Thyroid gland (tissue), 4 donors: ENCODE measurements around the gene SLC17A7. TPM values are rescaled to one million over a fixed set of nuclear protein-coding genes. Genes with fewer than 3 reads are reported as not detected.

Experiments
- DNase-seq, 2 donors: peaks; one replicate each; pipeline ENCODE4 v3.0.0-alpha.2; 2019
- H3K27ac ChIP-seq, 3 donors: fragments of 200-600 bp; sonication (generic); 1 replicate in 2 of 3; 2 replicates in 1 of 3; pipeline ENCODE4 v1.5.1; 2016 to 2019; ENCODE audit warnings: mild to moderate bottlenecking in 1 of 3, moderate library complexity in 1 of 3
- H3K27me3 ChIP-seq: fragments of 200-600 bp; sonication (generic); one replicate; pipeline ENCODE4 v1.5.1; 2019
- H3K36me3 ChIP-seq, 2 donors: fragments of 200-600 bp; sonication (generic); one replicate each; pipeline ENCODE4 v1.5.1; 2016 to 2019
- H3K4me1 ChIP-seq, 2 donors: fragments of 200-600 bp; sonication (generic); one replicate each; pipeline ENCODE4 v1.5.1; 2017 to 2019
- H3K4me3 ChIP-seq, 3 donors: fragments of 200-600 bp; sonication (generic); replicated peaks in 1 of 3; 1 replicate in 2 of 3; 2 replicates in 1 of 3; pipeline ENCODE4 v1.5.1; 2016; ENCODE audit warnings: mild to moderate bottlenecking in 1 of 3
- H3K9me3 ChIP-seq: fragments of 200-600 bp; sonication (generic); one replicate; pipeline ENCODE4 v1.5.1; 2017
- CTCF ChIP-seq, 6 experiments: fragments of 200-600 bp in 3 of 6; fragments of 450-650 bp in 3 of 6; sonication (generic) in 3 of 6; IDR thresholded peaks; one replicate each; pipeline ENCODE4 v1.5.1; 2016 to 2019; ENCODE audit warnings: antibody characterized with exemption in 6 of 6, mild to moderate bottlenecking in 2 of 6, inconsistent platforms in 1 of 6, moderate library complexity in 1 of 6
- POLR2A ChIP-seq, 2 donors: fragments of 450-650 bp; IDR thresholded peaks; one replicate each; pipeline ENCODE4 v1.6.1; 2017; ENCODE audit warnings: antibody characterized with exemption in 2 of 2, mild to moderate bottlenecking in 2 of 2, moderate library complexity in 1 of 2
- WGBS, 2 donors: methylation state at CpG; one replicate each; pipeline ENCODE4 v1.1.5; 2017; 5-methylcytosine and 5-hydroxymethylcytosine counted together
- intact Hi-C: fragments of 100-400 bp; cut with DNase I; formaldehyde crosslinking; loops from one replicate; pipeline ENCODE4 v1.15.1; 2023
- total RNA-seq, 4 donors: library from RNA; depleted of rRNA; stranded (reverse); fragments of >200 nt; gene quantifications; one replicate each; pipeline ENCODE4 v1.2.3, GENCODE V29; 2016

Gene SLC17A7
- total RNA-seq, 4 donors from 2014 or later = 0.73 to 1.5 (median 1.3) TPM

- 1 to 2% methylated on average over 31 to 41 of the region's 42 CpGs for WGBS, 2 donors
- peak within 1 kb of the TSS; percentile 67 to 92 (median 85) for H3K4me3 ChIP-seq
- no peaks in the 10 kb centered on the region for H3K9me3 ChIP-seq
- intact Hi-C loops = no loop called here
- H3K27me3 ChIP-seq = no peaks in the 10 kb centered on the region
- H3K27ac ChIP-seq = peak within 1 kb of the TSS; percentile 82 to 97 (median 91)
- peaks cover 5 to 13% of the 10 kb centered on the region in 2 donors for H3K4me1 ChIP-seq
- TF ChIP-seq POLR2A (IDR thresholded peaks at IDR 0.05) = peak in 1 of 2 donors; percentile 70
- peak in 2 of 6 experiments; percentile 30 for TF ChIP-seq CTCF (IDR thresholded peaks at IDR 0.05)
- H3K36me3 ChIP-seq = peaks cover 0 to 5% of the 10 kb centered on the region in 2 donors
- peak; percentile 99 for DNase-seq
These were observed 10.3 kb upstream of the SLC17A7 start, which contains the start of gene PIH1D1 for GRCh38 chr19:49451430-49452181. Gene PIH1D1, minus strand, starts transcription at chr19:49451814. Its CDS starts 240 bp downstream, at chr19:49451574.

DNA sequence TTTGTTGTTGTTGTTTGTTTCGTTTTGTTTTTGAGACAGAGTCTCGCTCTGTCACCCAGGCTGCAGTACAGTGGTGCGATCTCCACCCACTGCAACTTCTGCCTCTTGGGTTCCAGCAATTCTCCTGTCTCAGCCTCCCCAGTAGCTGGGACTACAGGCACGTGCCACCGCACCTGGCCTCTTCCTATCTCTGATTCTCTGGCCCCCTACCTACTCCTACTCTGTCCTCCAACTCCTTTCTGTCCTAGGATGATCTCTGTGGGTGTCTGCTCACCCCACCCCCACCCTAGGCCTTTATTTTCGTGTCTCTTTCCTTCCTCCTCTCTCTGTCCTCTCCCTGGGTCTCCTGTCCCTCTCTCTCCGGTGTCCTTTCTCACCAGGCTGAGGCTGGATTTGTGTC lies 9.1 kb upstream of the SLC17A7 start:
- intact Hi-C loops = no loop called here
- peaks cover 5 to 13% of the 10 kb centered on the region in 2 donors for H3K4me1 ChIP-seq

GRCh38 chr19:49448432-49448786 lies 7.1 kb upstream of the SLC17A7 start:
- TF ChIP-seq POLR2A (IDR thresholded peaks at IDR 0.05) = no peak
- TF ChIP-seq CTCF (IDR thresholded peaks at IDR 0.05) = no peak
- intact Hi-C loops = no loop called here
- Histone ChIP-seq H3K27me3 (no peaks in the 10 kb centered on the region), H3K36me3 (peaks cover 0 to 5% of the 10 kb centered on the region in 2 donors), H3K27ac (no peak overlapping the region), H3K9me3 (no peaks in the 10 kb centered on the region), H3K4me3 (no peak overlapping the region), H3K4me1 (peaks cover 5 to 6% of the 10 kb centered on the region in 2 donors)
- DNase-seq = no peak
- WGBS, 2 donors = 92 to 95% methylated on average over 6 of the region's 6 CpGs

More for the DNA sequence above, 9.1 kb upstream of the SLC17A7 start:
- 91 to 95% methylated on average over 7 of the region's 7 CpGs for WGBS, 2 donors
- Histone ChIP-seq H3K9me3 (no peaks in the 10 kb centered on the region), H3K4me3 (no peak overlapping the region), H3K27me3 (no peaks in the 10 kb centered on the region), H3K27ac (no peak overlapping the region), H3K36me3 (peaks cover 0 to 5% of the 10 kb centered on the region in 2 donors)
- TF ChIP-seq POLR2A (IDR thresholded peaks at IDR 0.05) (no peak), CTCF (IDR thresholded peaks at IDR 0.05) (no peak)
- DNase-seq = no peak

DNA sequence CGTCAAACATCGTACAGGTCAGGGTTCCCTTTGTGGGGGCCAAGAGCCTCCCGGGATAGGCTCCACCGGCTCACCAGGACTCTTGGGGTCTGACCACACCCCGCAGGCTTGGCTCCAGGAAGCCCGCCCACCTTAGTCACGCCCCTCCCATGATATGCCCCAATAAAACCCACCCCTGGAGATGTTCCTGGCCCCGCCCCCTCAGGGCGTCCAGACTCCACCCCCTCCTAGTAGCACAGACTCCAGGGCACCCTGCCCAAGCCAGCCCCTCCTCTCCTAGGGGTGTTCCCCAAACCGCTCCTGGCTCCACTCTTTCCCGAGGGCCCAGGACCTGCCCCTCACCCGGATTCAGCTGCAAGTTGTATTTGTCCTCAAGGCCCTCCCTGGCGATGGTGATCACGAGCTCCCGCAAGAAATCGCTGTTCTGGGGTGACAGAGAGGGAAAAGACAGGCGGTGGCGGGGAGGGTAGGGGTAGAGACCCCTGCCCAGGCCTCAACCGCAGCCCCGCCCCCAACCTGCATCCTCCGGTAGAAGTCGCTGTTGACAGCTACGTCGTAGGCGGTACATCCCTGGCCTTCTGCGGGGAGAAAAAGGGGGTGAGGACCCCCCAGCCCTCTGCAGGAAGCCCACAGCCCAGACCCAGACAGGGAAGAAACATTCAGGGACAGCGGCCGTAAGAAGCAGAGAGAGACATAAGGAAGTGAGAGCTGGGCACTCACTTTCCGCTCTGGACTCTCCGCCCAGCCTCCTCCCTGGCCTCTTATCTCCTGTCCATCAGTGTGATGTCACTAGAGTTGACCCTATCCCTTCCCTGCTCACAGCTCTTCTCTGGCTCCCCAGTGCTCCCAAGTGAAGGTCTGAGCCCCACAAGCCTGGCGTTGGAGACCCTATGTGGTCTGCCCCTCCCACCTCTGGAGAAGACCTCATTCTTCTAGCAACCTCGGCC lies 6.4 kb upstream of the SLC17A7 start:
- TF ChIP-seq POLR2A (IDR thresholded peaks at IDR 0.05) (no peak), CTCF (IDR thresholded peaks at IDR 0.05) (no peak)
- WGBS, 2 donors = 71 to 78% methylated on average over 25 to 26 of the region's 32 CpGs
- intact Hi-C loops = no loop called here
- Histone ChIP-seq H3K36me3 (peaks cover 0 to 5% of the 10 kb centered on the region in 2 donors), H3K9me3 (no peaks in the 10 kb centered on the region), H3K27me3 (no peaks in the 10 kb centered on the region), H3K4me3 (no peak overlapping the region), H3K27ac (no peak overlapping the region), H3K4me1 (peaks cover 5 to 6% of the 10 kb centered on the region in 2 donors)
- no peak for DNase-seq
